Activated naive CD4-positive, alpha-beta T cell treated with anti-CD3 and anti-CD28 coated beads for 36 hours (primary cell): ENCODE measurements around the gene ANKMY1. TPM values are rescaled to one million over a fixed set of nuclear protein-coding genes. Genes with fewer than 3 reads are reported as not detected.

Experiments
- CTCF ChIA-PET: fragments of 350-600 bp; sonication (Branson Sonifier 250); formaldehyde crosslinking; loops from one replicate; lab custom pipeline; 2021; ENCODE audit warnings: antibody characterized with exemption; lab: Charles Lee
- DNase-seq: peaks from one replicate; pipeline ENCODE4 v3.0.0-alpha.2; 2020
- H3K27ac Mint-ChIP-seq: one replicate; pipeline ENCODE4 v1.8.0; 2021; ENCODE audit warnings: mild to moderate bottlenecking, mixed read lengths
- H3K27me3 Mint-ChIP-seq: one replicate; pipeline ENCODE4 v1.8.0; 2021; ENCODE audit warnings: low read depth, mixed read lengths
- H3K36me3 Mint-ChIP-seq: one replicate; pipeline ENCODE4 v1.8.0; 2021; ENCODE audit warnings: low read depth, mixed read lengths
- H3K4me1 Mint-ChIP-seq: one replicate; pipeline ENCODE4 v1.8.0; 2021; ENCODE audit warnings: low read depth, mixed read lengths
- H3K4me3 Mint-ChIP-seq: one replicate; pipeline ENCODE4 v1.8.0; 2021; ENCODE audit warnings: mild to moderate bottlenecking, moderate library complexity, mixed read lengths
- H3K9me3 Mint-ChIP-seq: one replicate; pipeline ENCODE4 v1.8.0; 2021; ENCODE audit warnings: mixed read lengths
- intact Hi-C: fragments of 100-400 bp; cut with micrococcal nuclease; formaldehyde crosslinking; loops from one replicate; pipeline ENCODE4 v1.15.1; 2023
- microRNA-seq: library from miRNA; unstranded; fragments of <30 nt; microRNA quantifications from one replicate; pipeline ENCODE4 v1.2.0, GENCODE V29; 2022; ENCODE audit warnings: borderline microRNAs expressed, borderline replicate concordance
- total RNA-seq, 2 experiments: library from RNA; stranded (reverse); gene quantifications; one replicate each; pipeline ENCODE4 v1.2.3, GENCODE V29; 2021

Gene ANKMY1
- total RNA-seq, 2 experiments from 2014 or later, result 17.0 to 17.4 TPM

DNA sequence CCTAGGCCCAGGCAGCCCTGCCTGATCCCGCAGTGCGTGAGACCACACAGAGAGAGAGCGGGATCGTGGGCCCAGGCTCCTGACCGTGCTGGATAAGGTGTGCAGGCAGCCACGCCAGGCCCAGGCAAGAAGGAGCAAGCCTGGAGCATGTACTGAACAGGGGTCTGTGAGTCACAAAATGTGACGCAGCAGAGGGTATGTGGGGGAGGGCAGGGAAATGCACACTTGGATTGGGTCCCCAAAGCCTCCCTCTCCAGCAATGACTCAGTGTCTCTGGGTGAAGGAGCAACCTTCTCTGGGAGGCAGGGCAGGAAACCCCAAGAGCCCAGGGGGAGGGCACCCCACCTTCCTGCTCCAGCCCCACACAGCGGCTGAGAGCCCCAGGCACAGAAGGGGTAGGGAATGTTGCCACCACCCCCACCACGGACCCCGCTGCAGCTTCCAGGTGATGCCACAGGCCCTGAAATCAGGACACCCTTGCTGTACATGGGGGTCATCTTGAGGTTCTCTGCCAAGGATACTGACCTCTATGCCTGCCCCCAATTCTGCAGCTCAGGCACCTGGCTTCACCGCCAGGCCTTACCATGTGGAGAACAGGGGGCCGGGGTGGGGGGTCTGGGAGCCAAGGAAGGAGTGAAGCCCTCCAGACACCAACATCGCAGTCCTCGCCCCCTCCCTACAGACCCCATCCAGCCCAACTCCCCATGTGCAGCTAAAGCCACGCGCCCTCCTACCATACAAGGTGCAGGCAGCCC, 123.6 kb downstream of the ANKMY1 start:
- H3K9me3 Mint-ChIP-seq, result no peaks in the 10 kb centered on the region
- CTCF ChIA-PET, result no interaction called here
- no peak overlapping the region for H3K27ac Mint-ChIP-seq
- H3K36me3 Mint-ChIP-seq, result no peaks in the 10 kb centered on the region
- DNase-seq, result peak; percentile 51
- peaks cover 20% of the 10 kb centered on the region for H3K27me3 Mint-ChIP-seq
- peaks cover 8% of the 10 kb centered on the region for H3K4me1 Mint-ChIP-seq
- intact Hi-C loops, result no loop called here
- peak overlapping the region; percentile 74 for H3K4me3 Mint-ChIP-seq

- Mint-ChIP-seq H3K4me3 (peak overlapping the region; percentile 24), H3K36me3 (no peaks in the 10 kb centered on the region), H3K27me3 (peaks cover 18% of the 10 kb centered on the region), H3K27ac (no peak overlapping the region), H3K4me1 (peaks cover 17% of the 10 kb centered on the region), H3K9me3 (no peaks in the 10 kb centered on the region)
- peak; percentile 3 for DNase-seq
- CTCF ChIA-PET, result no interaction called here
- intact Hi-C loops, result no loop called here
Observed at GRCh38 chr2:240432820-240433801, 124.7 kb downstream of the ANKMY1 start.

GRCh38 chr2:240432430-240432819, 125.4 kb downstream of the ANKMY1 start:
- H3K9me3 Mint-ChIP-seq, result no peaks in the 10 kb centered on the region
- DNase-seq, result peak; percentile 4
- H3K27me3 Mint-ChIP-seq, result peaks cover 11% of the 10 kb centered on the region
- H3K27ac Mint-ChIP-seq, result no peak overlapping the region
- CTCF ChIA-PET, result no interaction called here
- no peaks in the 10 kb centered on the region for H3K36me3 Mint-ChIP-seq
- intact Hi-C loops, result no loop called here
- H3K4me1 Mint-ChIP-seq, result peaks cover 21% of the 10 kb centered on the region
- no peak overlapping the region for H3K4me3 Mint-ChIP-seq

GRCh38 chr2:240431661-240432424, 125.9 kb downstream of the ANKMY1 start:
- CTCF ChIA-PET, result interaction anchor here (0.5 kb wide), 1 partner anchor 149 kb away, joined by 3 read pairs; no protein-coding TSS in a partner anchor
- no peaks in the 10 kb centered on the region for H3K9me3 Mint-ChIP-seq
- peaks cover 6% of the 10 kb centered on the region for H3K27me3 Mint-ChIP-seq
- intact Hi-C loops, result no loop called here
- DNase-seq, result peak; percentile 4
- H3K36me3 Mint-ChIP-seq, result no peaks in the 10 kb centered on the region
- H3K4me1 Mint-ChIP-seq, result peaks cover 23% of the 10 kb centered on the region
- no peak overlapping the region for H3K27ac Mint-ChIP-seq
- H3K4me3 Mint-ChIP-seq, result no peak overlapping the region

DNA sequence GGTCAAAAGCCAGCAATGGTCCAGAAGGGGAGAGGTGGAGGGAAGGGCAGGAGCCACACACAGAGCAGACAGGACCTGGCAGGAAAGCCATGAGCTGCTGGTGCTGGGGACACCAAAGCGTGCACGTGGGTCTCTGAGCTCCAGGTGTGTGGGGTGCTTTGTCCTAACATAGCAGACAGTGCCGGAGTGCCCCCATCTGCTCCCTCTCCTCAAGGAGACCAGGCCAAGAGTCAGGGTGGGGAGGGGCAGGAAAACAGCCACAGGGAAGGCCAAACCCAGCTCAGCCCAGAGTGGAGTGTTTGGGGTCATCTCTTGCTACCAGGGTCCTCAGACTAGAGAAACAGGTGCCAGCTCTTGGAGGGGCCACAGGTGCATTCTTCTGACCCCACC, 126.5 kb downstream of the ANKMY1 start:
- no peak overlapping the region for H3K4me3 Mint-ChIP-seq
- no peaks in the 10 kb centered on the region for H3K36me3 Mint-ChIP-seq
- no peaks in the 10 kb centered on the region for H3K9me3 Mint-ChIP-seq
- H3K27ac Mint-ChIP-seq, result no peak overlapping the region
- DNase-seq, result peak; percentile 2
- CTCF ChIA-PET, result interaction anchor here (0.5 kb wide), 1 partner anchor 149 kb away, joined by 3 read pairs; no protein-coding TSS in a partner anchor
- H3K4me1 Mint-ChIP-seq, result peaks cover 26% of the 10 kb centered on the region
- peaks cover 10% of the 10 kb centered on the region for H3K27me3 Mint-ChIP-seq
- intact Hi-C loops, result no loop called here

- intact Hi-C loops, result no loop called here
- H3K36me3 Mint-ChIP-seq, result no peaks in the 10 kb centered on the region
- peaks cover 11% of the 10 kb centered on the region for H3K27me3 Mint-ChIP-seq
- H3K9me3 Mint-ChIP-seq, result no peaks in the 10 kb centered on the region
- CTCF ChIA-PET, result no interaction called here
- DNase-seq, result no peak
- peaks cover 26% of the 10 kb centered on the region for H3K4me1 Mint-ChIP-seq
- no peak overlapping the region for H3K27ac Mint-ChIP-seq
- H3K4me3 Mint-ChIP-seq, result no peak overlapping the region
Observed at GRCh38 chr2:240430595-240430994, 127.2 kb downstream of the ANKMY1 start.

GRCh38 chr2:240429872-240430491, 127.8 kb downstream of the ANKMY1 start:
- DNase-seq, result no peak
- peaks cover 26% of the 10 kb centered on the region for H3K4me1 Mint-ChIP-seq
- intact Hi-C loops, result no loop called here
- H3K4me3 Mint-ChIP-seq, result no peak overlapping the region
- peaks cover 1% of the 10 kb centered on the region for H3K9me3 Mint-ChIP-seq
- H3K27ac Mint-ChIP-seq, result no peak overlapping the region
- H3K27me3 Mint-ChIP-seq, result peaks cover 12% of the 10 kb centered on the region
- CTCF ChIA-PET, result no interaction called here
- no peaks in the 10 kb centered on the region for H3K36me3 Mint-ChIP-seq

Small RNA genes lying within 50 kb of the gene (microRNA-seq; reads per million reads assigned to microRNA genes)
- gene MIR149, result 34.6 reads per million, percentile 44 among the genes with 10 or more reads in this experiment

Other genes starting within 250 kb of the ANKMY1 start
- 1 to 10 TPM; 1.2 to 1.5 TPM for gene GPC1, start 122.3 kb downstream of the ANKMY1 start, total RNA-seq
- gene DUSP28, start 2.4 kb upstream of the ANKMY1 start, total RNA-seq, result 1 to 10 TPM; 5.1 to 5.6 TPM
- gene RNPEPL1, start 10.5 kb upstream of the ANKMY1 start, total RNA-seq, result 10 to 100 TPM; 40.3 to 44.3 TPM
- 10 to 100 TPM; 24.9 to 28.5 TPM for gene CAPN10, start 28.7 kb upstream of the ANKMY1 start, total RNA-seq
- gene GPR35, start 67.5 kb upstream of the ANKMY1 start, total RNA-seq, result 1 to 10 TPM; 2.5 to 2.6 TPM
- gene AQP12B, start 124.9 kb upstream of the ANKMY1 start, total RNA-seq, result not detected
- gene AQP12A, start 133.9 kb upstream of the ANKMY1 start, total RNA-seq, result not detected